GM18520 (cell line): ENCODE results near the gene PRKCSH.
"Not testable (repeated sequence)": the region's sequence is repeated elsewhere in the genome, so short reads cannot be mapped to it uniquely, and the experiment has no call there.

Source experiments
- ATAC-seq: cut with Tn5 transposase; IDR thresholded peaks from one replicate; pipeline ENCODE4 v1.9.1; 2021; ENCODE audit not compliant: unreplicated experiment

Gene PRKCSH

DNA sequence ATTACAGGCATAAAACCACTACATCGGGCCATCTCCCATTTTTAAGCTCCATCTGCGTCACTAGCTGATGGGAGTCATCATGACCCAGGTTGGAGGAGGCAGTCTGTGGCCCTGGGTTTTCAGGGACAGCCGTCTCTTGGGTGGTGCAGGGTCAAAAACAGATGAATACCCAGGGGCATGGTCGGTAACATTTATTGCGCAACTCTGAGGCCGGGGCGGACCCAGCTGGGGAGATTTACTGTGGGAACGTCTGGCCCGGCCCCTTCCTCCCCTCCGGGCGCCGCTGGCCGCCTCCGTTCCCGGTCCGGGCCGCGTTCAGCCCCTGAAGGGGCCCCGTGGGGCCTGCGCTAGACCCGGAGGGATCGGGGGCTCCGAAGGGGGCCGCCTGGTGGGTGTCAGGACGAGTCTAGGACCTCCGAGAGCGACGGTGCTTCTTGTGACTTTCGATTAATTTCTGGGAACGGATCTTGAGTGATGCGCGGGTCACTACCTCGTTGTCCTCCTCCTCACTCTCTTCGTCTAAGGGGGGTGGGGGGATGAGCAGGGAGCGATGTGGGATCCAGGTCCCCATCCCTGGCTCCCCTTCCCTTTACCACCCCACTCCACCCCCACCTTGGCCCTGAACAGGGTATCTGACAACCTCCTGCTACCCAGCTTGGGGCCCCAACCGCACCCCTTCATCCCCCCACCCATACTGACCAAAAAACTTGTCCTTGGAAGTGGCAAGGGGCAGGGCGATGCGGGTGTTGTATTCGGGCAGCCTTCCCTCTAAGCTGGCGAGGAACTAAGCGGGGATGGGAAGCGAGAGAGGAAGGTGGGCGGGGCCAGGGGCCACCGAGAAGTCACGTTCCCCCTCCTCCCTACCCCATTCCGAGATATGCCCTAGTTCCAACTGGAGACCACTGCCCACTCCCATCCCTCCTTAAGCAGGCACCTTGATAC lies 14.7 kb upstream of the PRKCSH start:
- no peak for ATAC-seq

- ATAC-seq, result no peak
These were observed 13.9 kb upstream of the PRKCSH start for GRCh38 chr19:11421371-11422098.

DNA sequence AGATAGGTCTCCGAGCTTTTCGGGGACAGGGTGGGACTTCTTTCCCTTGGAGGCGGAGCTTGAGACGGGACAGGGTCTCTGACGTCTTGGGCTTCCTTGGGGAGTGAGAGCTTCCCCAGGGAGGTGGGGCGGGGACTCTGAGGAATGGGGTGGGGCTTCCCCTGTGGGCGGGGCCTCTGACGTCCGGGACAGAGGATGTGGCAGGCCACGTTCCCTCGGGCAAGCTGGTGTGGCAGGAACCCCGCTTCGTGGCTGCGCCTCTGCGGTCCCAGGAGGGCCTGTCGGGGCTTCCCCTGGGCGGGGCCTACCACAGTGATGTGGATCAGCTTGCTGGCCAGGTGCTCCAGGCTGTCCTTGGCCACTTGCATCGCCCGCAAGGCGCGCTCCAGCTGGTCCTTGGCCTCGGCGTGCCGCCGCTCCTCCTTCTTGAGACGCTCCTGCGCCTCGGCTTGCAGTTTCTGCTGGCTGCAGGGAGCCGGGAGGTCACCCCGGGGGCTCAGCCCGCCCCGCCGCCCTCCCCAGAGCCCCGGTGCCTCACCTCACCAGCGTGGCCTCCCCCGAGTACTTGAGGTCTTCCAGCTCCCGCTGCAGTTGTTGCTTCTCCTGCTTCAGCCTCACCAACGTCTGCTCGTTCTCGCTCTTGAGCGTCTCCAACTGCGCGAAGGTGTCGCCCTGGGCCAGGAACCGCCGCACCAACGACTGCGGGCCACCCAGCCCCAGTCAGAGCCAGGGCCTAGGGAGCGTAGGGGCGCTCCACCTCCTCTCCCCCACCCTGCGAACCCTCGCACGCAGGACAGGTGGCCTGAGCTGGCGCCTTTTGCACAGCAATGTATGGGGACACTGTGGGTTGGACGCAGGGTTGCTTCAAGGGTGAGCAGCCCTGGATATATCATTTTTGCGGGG lies 13.0 kb upstream of the PRKCSH start:
- ATAC-seq, result peak; percentile 63

GRCh38 chr19:11423164-11423790 lies 12.2 kb upstream of the PRKCSH start:
- ATAC-seq, result no peak

GRCh38 chr19:11423791-11424181 lies 11.6 kb upstream of the PRKCSH start:
- no peak for ATAC-seq

DNA sequence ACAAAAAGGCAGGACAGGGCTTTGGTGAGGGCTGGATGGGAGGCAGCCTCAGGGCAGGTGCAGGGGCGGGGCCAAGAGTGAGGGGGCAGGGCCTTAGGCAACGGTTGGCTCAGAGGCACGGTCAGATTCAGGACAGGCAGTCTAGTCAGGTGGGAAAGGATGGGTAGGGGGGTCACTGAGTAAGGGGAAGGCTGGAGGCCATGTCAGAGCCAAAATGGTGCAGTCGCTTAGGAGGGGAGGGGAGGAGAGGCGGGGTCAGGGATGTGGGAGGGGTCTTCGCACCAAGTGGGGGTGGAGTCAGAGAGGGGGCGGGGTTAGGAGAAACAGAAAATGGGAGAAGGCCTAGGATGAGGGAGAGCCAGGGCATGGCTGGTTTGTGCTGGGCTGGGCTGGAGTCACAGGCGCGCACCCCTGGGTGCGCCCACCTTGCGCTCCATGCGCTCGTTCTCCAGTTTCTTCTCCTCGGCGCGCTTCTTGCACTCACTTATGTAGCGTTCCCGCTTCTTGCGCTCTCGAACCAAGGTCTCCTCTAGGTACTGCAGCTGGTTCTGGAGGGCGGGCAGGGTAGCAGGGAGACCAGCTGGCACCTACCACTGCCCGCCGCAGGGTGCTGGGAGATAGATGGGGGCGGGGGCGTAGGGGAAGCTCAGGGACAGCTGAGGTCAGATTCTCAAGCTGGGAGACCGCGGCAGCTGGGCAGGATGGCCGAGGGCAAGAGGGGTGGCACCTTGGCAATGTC lies 9.5 kb upstream of the PRKCSH start:
- no peak for ATAC-seq

DNA sequence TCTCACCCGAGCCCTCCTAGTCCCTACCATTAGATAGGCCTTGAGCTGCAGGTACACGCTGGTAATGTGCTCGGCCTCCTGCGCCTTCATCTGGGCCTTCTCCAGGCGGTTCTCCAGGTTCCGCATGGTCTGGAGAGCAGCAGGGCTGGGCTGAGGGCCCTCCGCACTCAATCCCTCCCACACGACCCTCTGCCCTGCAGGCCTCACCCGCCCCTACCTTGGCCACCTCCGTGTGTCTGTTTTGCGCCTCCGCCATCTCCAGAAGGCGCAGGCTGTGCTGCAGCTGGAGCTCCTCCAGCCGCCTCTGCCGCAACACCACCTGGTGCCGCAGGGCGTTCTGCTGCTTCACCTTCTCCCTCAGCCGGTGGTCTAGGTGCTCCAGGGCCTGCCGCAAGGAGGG lies 8.8 kb upstream of the PRKCSH start:
- ATAC-seq, result no peak

- not testable (repeated sequence) for ATAC-seq
These were observed 1.9 kb upstream of the PRKCSH start for GRCh38 chr19:11433526-11433925.

DNA sequence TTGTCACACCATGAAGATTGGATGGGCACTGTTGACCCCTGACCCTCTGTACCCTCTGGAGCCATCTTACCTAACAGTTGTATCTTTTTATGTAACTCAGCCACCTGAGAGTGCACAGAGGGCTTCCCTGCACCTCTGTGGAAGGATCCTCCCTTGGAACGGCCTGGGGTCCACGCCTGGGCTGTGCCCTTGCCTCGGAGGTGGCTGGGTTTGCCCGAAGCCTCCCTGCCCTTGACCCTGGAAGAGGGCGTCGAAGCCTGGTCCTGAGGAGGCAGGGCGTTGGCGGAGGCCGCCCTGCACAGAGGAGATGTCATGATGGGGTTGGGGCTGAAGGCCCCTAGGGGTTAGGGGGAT lies 755 bp upstream of the PRKCSH start:
- no peak for ATAC-seq

- ATAC-seq, result no peak
These were observed 438 bp downstream of the PRKCSH start for GRCh38 chr19:11435833-11436313.

DNA sequence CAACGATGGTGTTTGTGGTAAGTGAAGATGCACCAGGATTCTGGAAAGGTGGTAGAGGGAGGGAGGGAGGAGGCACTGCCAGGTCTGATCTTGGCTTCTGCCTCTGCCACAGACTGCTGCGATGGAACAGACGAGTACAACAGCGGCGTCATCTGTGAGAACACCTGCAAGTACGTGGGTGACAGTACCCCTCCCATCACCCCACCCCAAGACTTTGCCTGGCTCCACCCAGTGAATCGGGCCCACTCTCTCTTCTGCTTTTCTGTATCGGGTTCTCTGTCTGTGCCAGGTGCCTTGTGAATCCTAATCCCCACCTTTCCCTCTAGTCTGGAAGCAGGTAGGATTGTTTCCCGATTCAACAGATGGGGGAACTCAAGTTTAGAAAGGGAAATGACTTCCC lies 2.5 kb downstream of the PRKCSH start:
- no peak for ATAC-seq

DNA sequence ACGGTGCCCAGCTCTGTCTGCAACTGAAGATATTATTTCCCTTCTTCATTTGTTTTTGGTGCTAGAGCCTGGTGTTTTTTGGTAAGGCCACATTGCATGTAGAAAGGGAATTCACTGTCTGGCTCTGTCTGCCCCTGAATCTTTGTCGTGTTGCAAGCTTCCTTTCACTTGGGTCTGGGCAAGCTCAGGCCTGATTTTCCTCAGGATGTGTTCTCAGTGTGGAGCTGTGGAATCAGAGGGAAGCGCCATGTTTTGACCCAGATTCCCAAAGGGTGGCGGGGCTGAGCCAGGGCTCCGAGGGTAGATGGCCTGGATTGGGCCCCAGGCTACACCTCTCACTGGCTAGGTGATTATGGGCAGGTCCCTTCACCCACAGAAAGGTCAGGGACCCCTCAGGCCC lies 8.6 kb downstream of the PRKCSH start:
- no peak for ATAC-seq

- ATAC-seq, result no peak
These were observed 9.7 kb downstream of the PRKCSH start for GRCh38 chr19:11445141-11445540.

GRCh38 chr19:11446271-11446651 lies 10.8 kb downstream of the PRKCSH start:
- no peak for ATAC-seq

- no peak for ATAC-seq
These were observed 11.3 kb downstream of the PRKCSH start for GRCh38 chr19:11446652-11447301.

GRCh38 chr19:11447347-11448262 lies 12.2 kb downstream of the PRKCSH start:
- no peak for ATAC-seq

GRCh38 chr19:11448410-11448809 lies 13.0 kb downstream of the PRKCSH start:
- no peak for ATAC-seq

DNA sequence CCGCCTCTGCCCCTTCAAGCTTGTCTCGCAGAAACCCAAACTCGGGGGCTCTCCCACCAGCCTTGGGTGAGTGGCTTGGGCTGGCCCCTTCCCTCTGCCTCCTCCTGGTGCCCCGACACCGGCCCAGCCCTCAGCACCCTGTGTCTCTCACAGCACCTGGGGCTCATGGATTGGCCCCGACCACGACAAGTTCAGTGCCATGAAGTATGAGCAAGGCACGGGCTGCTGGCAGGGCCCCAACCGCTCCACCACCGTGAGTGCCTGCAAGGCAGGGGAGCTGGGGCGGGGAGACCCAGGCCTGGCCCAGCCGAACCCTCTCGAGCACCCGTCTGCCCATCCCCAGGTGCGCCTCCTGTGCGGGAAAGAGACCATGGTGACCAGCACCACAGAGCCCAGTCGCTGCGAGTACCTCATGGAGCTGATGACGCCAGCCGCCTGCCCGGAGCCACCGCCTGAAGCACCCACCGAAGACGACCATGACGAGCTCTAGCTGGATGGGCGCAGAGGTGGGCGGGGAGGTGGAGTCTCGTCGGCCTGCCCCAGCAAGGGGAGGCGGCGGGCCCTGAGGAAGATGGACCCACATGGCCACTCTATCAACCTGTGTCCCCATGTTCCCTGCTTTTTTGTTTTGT lies 13.6 kb downstream of the PRKCSH start:
- no peak for ATAC-seq
